Limb (tissue), 2 donors: ENCODE data around the gene DAPK1.

Source experiments
- DNase-seq, 2 donors: peaks; one replicate each; pipeline ENCODE4 v3.0.0-alpha.2; 2016; ENCODE audit errors: extremely low spot score in 2 of 2

DAPK1 gene

GRCh38 chr9:87683751-87684626 is 186.3 kb downstream of the DAPK1 start:
- DNase-seq, result no peak

GRCh38 chr9:87684627-87685219 is 187.1 kb downstream of the DAPK1 start:
- peak in 1 of 2 donors; percentile 63 for DNase-seq

- no peak for DNase-seq
Measured at GRCh38 chr9:87685441-87685840, 187.8 kb downstream of the DAPK1 start.

GRCh38 chr9:87685871-87686519 is 188.3 kb downstream of the DAPK1 start:
- DNase-seq, result no peak

- DNase-seq, result no peak
Measured at GRCh38 chr9:87686520-87687090, 188.9 kb downstream of the DAPK1 start.

- DNase-seq, result no peak
Measured at GRCh38 chr9:87687207-87687606, 189.5 kb downstream of the DAPK1 start.

GRCh38 chr9:87694236-87694755 is 196.6 kb downstream of the DAPK1 start:
- no peak for DNase-seq

GRCh38 chr9:87695523-87695922 is 197.9 kb downstream of the DAPK1 start:
- no peak for DNase-seq

GRCh38 chr9:87696641-87697040 is 199.0 kb downstream of the DAPK1 start:
- DNase-seq, result no peak

- DNase-seq, result no peak
Measured at GRCh38 chr9:87698069-87698809, 200.6 kb downstream of the DAPK1 start.

- DNase-seq, result no peak
Measured at GRCh38 chr9:87699835-87700234, 202.2 kb downstream of the DAPK1 start.

GRCh38 chr9:87701491-87701890 is 203.8 kb downstream of the DAPK1 start:
- DNase-seq, result no peak

GRCh38 chr9:87701931-87702421 is 204.3 kb downstream of the DAPK1 start:
- no peak for DNase-seq

GRCh38 chr9:87702921-87703320 is 205.3 kb downstream of the DAPK1 start:
- DNase-seq, result no peak

- DNase-seq, result no peak
Measured at GRCh38 chr9:87703636-87704276, 206.1 kb downstream of the DAPK1 start.

GRCh38 chr9:87704342-87704741 is 206.7 kb downstream of the DAPK1 start:
- no peak for DNase-seq

GRCh38 chr9:87706066-87706739 is 208.5 kb downstream of the DAPK1 start:
- DNase-seq, result no peak

- DNase-seq, result no peak
Measured at GRCh38 chr9:87707805-87708506, 210.3 kb downstream of the DAPK1 start.

- no peak for DNase-seq
Measured at GRCh38 chr9:87708546-87708945, 210.9 kb downstream of the DAPK1 start.
